Activated CD8-positive, alpha-beta memory T cell treated with anti-CD3 and anti-CD28 coated beads, Interleukin-2, amount 10 ng/mL, durations not matched to agents 7 days and 5 days (primary cell): ENCODE data around the gene SLC16A10. TPM values are rescaled to one million over a fixed set of nuclear protein-coding genes. Genes with fewer than 3 reads are reported as not detected.

Experiments
- ATAC-seq: fragments of 150-1000 bp; cut with Tn5 transposase; one replicate; pipeline ENCODE4 v1.10.0; 2021; ENCODE audit warnings: moderate library complexity
- CTCF ChIA-PET: fragments of 350-600 bp; sonication (Branson Sonifier 250); formaldehyde crosslinking; loops from one replicate; lab custom pipeline; 2021; ENCODE audit warnings: antibody characterized with exemption; lab: Charles Lee
- DNase-seq: peaks from one replicate; pipeline ENCODE4 v3.0.0-alpha.2; 2020
- H3K27ac Mint-ChIP-seq: one replicate; pipeline ENCODE4 v1.8.0; 2021; ENCODE audit warnings: mild to moderate bottlenecking, mixed read lengths
- H3K27me3 Mint-ChIP-seq: one replicate; pipeline ENCODE4 v1.8.0; 2021; ENCODE audit warnings: mixed read lengths
- H3K36me3 Mint-ChIP-seq: one replicate; pipeline ENCODE4 v1.8.0; 2021; ENCODE audit warnings: mild to moderate bottlenecking, mixed read lengths
- H3K4me1 Mint-ChIP-seq: one replicate; pipeline ENCODE4 v1.8.0; 2021; ENCODE audit warnings: mixed read lengths
- H3K4me3 Mint-ChIP-seq: one replicate; pipeline ENCODE4 v1.8.0; 2021; ENCODE audit warnings: mild to moderate bottlenecking, moderate library complexity, mixed read lengths
- H3K9me3 Mint-ChIP-seq: one replicate; pipeline ENCODE4 v1.8.0; 2022; ENCODE audit warnings: low read depth, mixed read lengths
- total RNA-seq, 2 experiments: library from RNA; stranded (reverse); gene quantifications; one replicate each; pipeline ENCODE4 v1.2.3, GENCODE V29; 2021

Gene SLC16A10
- total RNA-seq, 2 experiments from 2014 or later = 2.4 to 4.8 TPM

DNA sequence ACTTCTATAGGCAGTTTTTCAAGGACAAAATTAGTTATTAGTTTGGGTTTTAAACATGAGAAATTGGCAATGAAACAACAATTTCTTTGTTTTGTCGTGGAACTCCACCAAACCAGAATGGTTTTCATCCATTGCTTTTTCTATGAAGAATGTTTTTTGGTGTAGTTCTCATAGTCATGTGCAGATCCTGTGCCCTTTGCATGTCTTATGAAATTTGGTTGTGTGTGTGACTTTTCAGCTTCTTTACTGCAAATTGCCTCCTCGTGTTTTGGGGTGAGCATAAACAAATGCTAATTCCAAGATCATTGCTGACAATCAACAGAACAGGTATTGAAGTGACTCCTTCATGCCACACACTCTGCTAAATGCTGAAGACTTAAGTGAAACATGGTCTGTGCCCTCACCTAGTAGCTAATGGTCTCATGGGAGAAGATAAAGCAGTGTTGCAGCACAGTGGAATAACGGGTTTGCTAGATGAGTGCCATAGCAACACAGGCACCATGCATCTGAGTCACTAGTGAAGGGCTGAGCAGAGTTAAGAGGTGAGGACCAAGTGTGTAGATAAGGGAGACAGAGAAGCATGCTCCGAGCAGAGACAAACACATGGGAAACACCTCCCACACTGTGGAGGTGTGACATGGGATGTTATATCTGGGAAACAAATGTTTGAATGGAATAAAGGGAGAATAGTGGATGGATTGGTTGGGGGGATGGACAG, 120.0 kb downstream of the SLC16A10 start:
- DNase-seq (no peak), ATAC-seq (no peak)
- Mint-ChIP-seq H3K27ac (no peak overlapping the region), H3K9me3 (no peaks in the 10 kb centered on the region), H3K4me1 (peaks cover 1% of the 10 kb centered on the region), H3K27me3 (no peaks in the 10 kb centered on the region), H3K4me3 (no peak overlapping the region), H3K36me3 (no peaks in the 10 kb centered on the region)
- CTCF ChIA-PET = interaction anchor here (1.0 to 3.4 kb wide), 3 partner anchors 149 to 196 kb away, joined by 3 to 33 read pairs (median 5); no protein-coding TSS in a partner anchor

DNA sequence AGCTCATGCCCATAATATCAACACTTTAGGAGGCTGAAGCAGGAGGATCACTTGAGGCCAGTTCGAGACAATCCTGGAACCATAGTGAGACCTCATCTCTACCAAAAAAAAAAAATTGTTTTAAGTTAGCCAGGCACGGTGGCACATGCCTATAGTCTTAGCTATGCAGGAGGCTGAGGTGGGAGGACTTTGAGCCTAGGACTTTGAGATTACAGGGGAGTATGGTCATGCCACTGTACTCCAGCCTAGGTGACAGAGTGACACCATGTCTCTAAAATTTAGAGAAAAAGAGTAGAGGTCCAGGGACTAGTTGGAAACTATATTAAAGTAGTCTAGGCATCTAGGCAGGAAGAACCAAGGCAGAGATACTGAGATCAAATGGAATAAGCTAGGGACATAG, 121.6 kb downstream of the SLC16A10 start:
- CTCF ChIA-PET = interaction anchor here (0.8 to 3.4 kb wide), 8 partner anchors 9 to 681 kb away, joined by 3 to 52 read pairs (median 6); a partner anchor contains a TSS
- H3K27me3 Mint-ChIP-seq = no peaks in the 10 kb centered on the region
- no peaks in the 10 kb centered on the region for H3K36me3 Mint-ChIP-seq
- DNase-seq (no peak), ATAC-seq (no peak)
- H3K4me1 Mint-ChIP-seq = peaks cover 1% of the 10 kb centered on the region
- H3K27ac Mint-ChIP-seq = no peak overlapping the region
- H3K9me3 Mint-ChIP-seq = no peaks in the 10 kb centered on the region
- no peak overlapping the region for H3K4me3 Mint-ChIP-seq

DNA sequence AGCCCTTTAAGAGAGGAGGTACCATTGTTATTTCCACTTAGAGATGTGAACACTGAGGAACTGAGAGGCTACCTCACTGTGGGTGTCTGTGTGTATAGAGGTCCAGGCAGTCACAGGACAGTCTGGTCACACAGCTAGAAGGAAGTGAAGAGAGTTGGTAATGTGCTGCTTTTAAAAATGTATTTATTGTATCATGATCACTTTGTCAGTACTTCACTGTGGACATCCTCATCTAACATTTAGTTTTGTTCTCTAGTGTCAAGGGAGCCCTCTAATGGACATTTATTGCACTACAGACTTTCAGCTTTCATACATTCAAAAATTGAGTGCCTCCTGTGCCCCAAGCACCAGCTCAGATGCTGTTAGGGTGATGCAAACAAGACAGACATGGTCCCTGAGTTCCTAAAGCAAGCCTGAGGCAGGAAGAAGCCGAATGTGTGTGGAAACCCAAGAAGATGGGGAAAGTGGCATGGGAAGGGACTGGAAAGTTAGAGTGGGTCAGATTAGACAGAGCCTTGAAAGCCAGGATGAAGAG, 123.0 kb downstream of the SLC16A10 start:
- no peaks in the 10 kb centered on the region for H3K27me3 Mint-ChIP-seq
- ATAC-seq (peak; percentile 70), DNase-seq (peak; percentile 46)
- H3K4me3 Mint-ChIP-seq = no peak overlapping the region
- H3K27ac Mint-ChIP-seq = no peak overlapping the region
- no peaks in the 10 kb centered on the region for H3K9me3 Mint-ChIP-seq
- H3K36me3 Mint-ChIP-seq = no peaks in the 10 kb centered on the region
- H3K4me1 Mint-ChIP-seq = peaks cover 1% of the 10 kb centered on the region
- CTCF ChIA-PET = interaction anchor here (0.6 to 3.4 kb wide), 15 partner anchors 10 to 682 kb away, joined by 3 to 52 read pairs (median 4); a partner anchor contains a TSS

DNA sequence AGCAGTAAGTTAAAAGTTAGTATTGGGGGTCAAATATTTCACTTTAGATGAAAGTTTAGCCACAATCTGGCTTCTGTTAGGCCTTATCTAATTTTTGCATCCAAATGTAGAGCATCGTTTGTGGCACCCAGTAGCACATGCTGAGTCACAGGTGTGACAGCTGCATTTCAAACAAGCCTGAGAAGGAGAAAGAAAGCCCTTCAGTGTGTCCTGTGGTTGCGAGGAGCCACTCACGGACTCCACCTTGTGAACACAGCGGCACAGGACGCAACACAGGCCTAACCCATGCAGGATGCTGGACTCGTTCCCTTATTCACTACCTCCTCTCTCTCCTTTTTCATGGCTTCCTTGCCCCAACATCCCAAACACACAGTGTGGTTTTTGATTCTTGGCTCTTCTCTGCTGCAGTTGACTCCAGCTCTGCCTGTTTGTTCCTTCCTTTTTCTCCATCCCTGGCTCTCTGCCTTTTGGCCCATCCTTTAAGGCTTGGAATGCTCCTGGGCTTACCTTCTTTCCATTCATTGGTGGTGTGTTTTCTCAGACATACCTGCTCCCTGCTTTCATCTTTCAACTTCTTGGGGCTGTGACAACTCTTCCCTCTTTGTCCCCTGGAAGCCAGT, 124.2 kb downstream of the SLC16A10 start:
- H3K4me3 Mint-ChIP-seq = no peak overlapping the region
- no peak for ATAC-seq
- no peaks in the 10 kb centered on the region for H3K36me3 Mint-ChIP-seq
- no peak overlapping the region for H3K27ac Mint-ChIP-seq
- no peak for DNase-seq
- peaks cover 1% of the 10 kb centered on the region for H3K4me1 Mint-ChIP-seq
- H3K27me3 Mint-ChIP-seq = no peaks in the 10 kb centered on the region
- CTCF ChIA-PET = interaction anchor here (1.3 kb wide), 1 partner anchor 10 kb away, joined by 3 read pairs; no protein-coding TSS in a partner anchor
- H3K9me3 Mint-ChIP-seq = no peaks in the 10 kb centered on the region

DNA sequence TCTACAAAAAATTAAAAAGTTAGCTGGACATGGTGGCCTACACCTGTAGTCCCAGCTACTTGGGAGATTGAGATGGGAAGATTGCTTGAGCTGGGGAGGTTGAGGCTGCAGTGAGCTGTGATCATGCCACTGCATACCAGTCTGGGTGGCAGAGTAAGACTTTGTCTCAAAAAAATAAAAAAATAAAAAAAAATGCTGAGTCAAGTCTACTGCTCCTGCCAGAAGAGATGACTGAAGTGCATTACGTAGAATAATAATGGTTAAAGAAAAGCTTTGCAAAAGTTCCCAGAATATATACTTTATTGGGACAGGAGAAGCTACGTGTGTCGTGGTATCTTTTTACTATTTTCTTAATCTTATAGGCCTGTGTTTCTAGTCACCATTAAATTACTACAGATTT, 125.3 kb downstream of the SLC16A10 start:
- CTCF ChIA-PET = interaction anchor here (1.2 to 1.3 kb wide), 3 partner anchors 11 to 201 kb away, joined by 3 to 4 read pairs (median 4); no protein-coding TSS in a partner anchor
- no peak overlapping the region for H3K4me3 Mint-ChIP-seq
- no peak for ATAC-seq
- no peaks in the 10 kb centered on the region for H3K27me3 Mint-ChIP-seq
- DNase-seq = no peak
- no peaks in the 10 kb centered on the region for H3K36me3 Mint-ChIP-seq
- H3K4me1 Mint-ChIP-seq = peaks cover 1% of the 10 kb centered on the region
- H3K27ac Mint-ChIP-seq = no peak overlapping the region
- H3K9me3 Mint-ChIP-seq = no peaks in the 10 kb centered on the region

DNA sequence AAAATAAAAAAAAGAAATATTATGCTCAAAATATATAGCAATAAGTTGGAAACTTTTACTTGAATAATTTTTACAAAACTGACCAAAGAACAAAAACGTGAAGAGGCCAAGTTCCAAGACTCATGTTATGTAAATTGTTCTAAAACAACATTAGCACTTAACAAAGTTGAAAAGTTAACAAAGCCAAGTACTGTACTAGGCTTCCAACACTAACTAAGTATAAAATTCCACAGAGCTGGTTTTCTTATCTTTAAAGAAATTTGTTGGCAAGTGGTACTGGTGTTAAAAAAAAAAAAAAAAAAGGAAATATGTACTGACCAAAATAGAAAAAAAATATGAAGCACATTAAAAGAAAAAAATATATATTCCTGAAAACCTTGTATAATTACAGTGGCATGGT, 127.8 kb downstream of the SLC16A10 start:
- DNase-seq = no peak
- H3K9me3 Mint-ChIP-seq = no peaks in the 10 kb centered on the region
- CTCF ChIA-PET = no interaction called here
- no peak overlapping the region for H3K27ac Mint-ChIP-seq
- H3K36me3 Mint-ChIP-seq = no peaks in the 10 kb centered on the region
- H3K4me1 Mint-ChIP-seq = peaks cover 1% of the 10 kb centered on the region
- peaks cover 4% of the 10 kb centered on the region for H3K27me3 Mint-ChIP-seq
- no peak for ATAC-seq
- no peak overlapping the region for H3K4me3 Mint-ChIP-seq

DNA sequence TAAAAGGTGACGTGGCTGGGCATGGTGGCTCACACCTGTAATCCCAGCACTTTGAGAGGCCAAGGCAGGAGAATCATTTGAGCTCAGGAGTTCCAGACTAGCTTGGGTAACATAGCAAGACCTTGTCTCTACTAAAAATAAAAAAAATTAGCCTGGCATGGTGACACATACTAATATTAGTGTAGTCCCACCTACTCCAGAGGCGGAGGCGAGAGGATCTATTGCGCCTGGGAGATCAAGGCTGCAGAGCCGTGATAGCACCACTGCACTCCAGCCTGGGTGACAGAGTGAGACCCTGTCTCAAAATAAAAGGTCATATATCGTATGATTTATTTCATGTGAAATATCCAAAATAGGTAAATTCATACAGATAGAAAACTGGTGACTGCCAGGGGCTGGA, 132.5 kb downstream of the SLC16A10 start:
- H3K36me3 Mint-ChIP-seq = no peaks in the 10 kb centered on the region
- no peak overlapping the region for H3K4me3 Mint-ChIP-seq
- CTCF ChIA-PET = interaction anchor here (1.6 kb wide), 1 partner anchor 162 kb away, joined by 3 read pairs; no protein-coding TSS in a partner anchor
- H3K27ac Mint-ChIP-seq = no peak overlapping the region
- no peaks in the 10 kb centered on the region for H3K9me3 Mint-ChIP-seq
- ATAC-seq (no peak), DNase-seq (no peak)
- H3K4me1 Mint-ChIP-seq = no peaks in the 10 kb centered on the region
- peaks cover 9% of the 10 kb centered on the region for H3K27me3 Mint-ChIP-seq

DNA sequence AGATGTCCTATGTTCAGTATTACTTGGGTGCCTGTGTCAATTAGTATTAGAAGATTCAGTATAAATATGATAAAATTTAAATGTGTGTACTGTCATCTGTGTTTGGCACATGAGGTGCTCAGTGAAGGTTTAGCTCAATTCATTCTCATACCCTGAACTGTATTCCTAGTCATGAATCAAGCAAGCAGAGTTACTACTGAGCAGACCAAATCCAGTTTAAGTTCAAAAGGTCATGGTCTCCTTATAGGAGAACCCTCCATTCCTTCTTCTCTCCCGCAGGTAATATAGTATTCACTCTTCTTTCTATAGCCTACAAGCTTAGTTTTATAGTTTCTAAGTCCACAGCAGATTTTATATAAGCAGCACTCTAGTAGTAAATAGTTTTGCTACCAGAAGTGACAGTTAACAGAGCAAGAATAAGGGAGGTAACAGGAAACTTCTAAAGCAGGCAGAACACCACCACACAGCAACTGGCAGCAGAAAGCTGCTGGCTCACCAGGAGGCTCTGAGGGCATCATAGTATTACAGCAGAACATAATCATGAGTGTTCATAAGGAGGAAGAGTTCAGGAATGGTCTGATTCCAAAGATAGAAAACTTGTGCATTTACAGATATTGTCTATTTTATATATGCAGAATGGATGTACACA, 133.2 kb downstream of the SLC16A10 start:
- H3K27ac Mint-ChIP-seq = no peak overlapping the region
- no peaks in the 10 kb centered on the region for H3K4me1 Mint-ChIP-seq
- H3K27me3 Mint-ChIP-seq = peaks cover 10% of the 10 kb centered on the region
- DNase-seq (no peak), ATAC-seq (no peak)
- H3K9me3 Mint-ChIP-seq = no peaks in the 10 kb centered on the region
- CTCF ChIA-PET = interaction anchor here (1.6 kb wide), 1 partner anchor 10 kb away, joined by 4 read pairs; no protein-coding TSS in a partner anchor
- no peak overlapping the region for H3K4me3 Mint-ChIP-seq
- no peaks in the 10 kb centered on the region for H3K36me3 Mint-ChIP-seq

DNA sequence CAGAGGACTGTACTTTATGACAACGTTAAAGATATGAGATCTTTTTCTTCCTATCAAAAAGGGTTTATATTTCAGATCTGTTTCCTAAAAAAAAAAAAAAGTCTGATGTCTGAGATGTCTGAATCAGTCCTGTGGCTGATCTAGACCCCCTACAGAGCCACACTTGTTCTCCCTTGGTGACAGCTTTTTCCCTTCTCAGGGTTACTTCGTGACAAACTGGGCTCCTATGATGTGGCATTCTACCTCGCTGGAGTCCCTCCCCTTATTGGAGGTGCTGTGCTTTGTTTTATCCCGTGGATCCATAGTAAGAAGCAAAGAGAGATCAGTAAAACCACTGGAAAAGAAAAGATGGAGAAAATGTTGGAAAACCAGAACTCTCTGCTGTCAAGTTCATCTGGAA, 134.5 kb downstream of the SLC16A10 start:
- no peak overlapping the region for H3K4me3 Mint-ChIP-seq
- CTCF ChIA-PET = interaction anchor here (1.6 kb wide), 1 partner anchor 11 kb away, joined by 4 read pairs; no protein-coding TSS in a partner anchor
- H3K9me3 Mint-ChIP-seq = no peaks in the 10 kb centered on the region
- no peaks in the 10 kb centered on the region for H3K4me1 Mint-ChIP-seq
- DNase-seq (no peak), ATAC-seq (no peak)
- H3K27me3 Mint-ChIP-seq = peaks cover 14% of the 10 kb centered on the region
- H3K36me3 Mint-ChIP-seq = no peaks in the 10 kb centered on the region
- H3K27ac Mint-ChIP-seq = no peak overlapping the region

DNA sequence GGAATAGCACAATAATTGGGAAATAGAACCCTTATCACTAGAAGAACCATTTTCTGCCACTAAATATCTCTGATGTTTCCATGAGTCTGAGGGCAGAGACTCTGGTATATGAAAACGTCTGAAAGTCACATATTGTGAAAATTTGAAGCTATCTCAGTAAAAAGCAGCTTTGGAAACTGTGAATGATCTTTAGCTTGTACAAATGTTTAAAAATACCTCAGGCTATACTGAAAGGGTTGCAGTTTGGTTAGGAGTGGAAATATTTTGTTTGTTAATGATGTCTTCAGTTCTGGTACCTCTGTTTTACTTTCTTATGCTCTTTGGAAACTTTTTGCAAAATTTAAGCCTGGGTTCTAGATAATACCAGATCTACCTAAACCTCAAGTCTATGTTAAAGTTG, 135.0 kb downstream of the SLC16A10 start:
- H3K9me3 Mint-ChIP-seq = no peaks in the 10 kb centered on the region
- H3K4me1 Mint-ChIP-seq = no peaks in the 10 kb centered on the region
- ATAC-seq = no peak
- peaks cover 14% of the 10 kb centered on the region for H3K27me3 Mint-ChIP-seq
- H3K4me3 Mint-ChIP-seq = no peak overlapping the region
- no peak for DNase-seq
- CTCF ChIA-PET = no interaction called here
- H3K27ac Mint-ChIP-seq = no peak overlapping the region
- no peaks in the 10 kb centered on the region for H3K36me3 Mint-ChIP-seq

DNA sequence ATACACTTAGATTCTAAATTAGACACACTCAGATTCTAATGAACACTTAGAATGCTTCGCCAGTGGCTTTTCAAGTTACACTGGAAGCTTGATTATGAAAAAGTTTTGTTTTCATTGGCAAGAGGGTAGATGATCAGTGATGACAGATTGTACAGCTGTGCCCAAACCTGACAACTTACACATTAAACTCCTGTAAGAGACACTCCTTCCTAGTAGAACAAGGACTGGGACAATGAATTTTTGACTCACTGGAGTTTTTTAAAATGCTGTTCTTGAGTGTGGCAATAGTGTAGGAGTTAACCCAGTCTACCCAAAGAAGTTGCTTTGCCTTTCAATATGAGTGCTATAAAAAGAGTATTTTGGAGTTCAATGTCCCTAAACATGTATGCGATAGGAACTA, 140.8 kb downstream of the SLC16A10 start:
- Mint-ChIP-seq H3K4me1 (no peaks in the 10 kb centered on the region), H3K4me3 (no peak overlapping the region), H3K36me3 (no peaks in the 10 kb centered on the region), H3K27me3 (peaks cover 8% of the 10 kb centered on the region), H3K9me3 (no peaks in the 10 kb centered on the region), H3K27ac (no peak overlapping the region)
- ATAC-seq = no peak
- CTCF ChIA-PET = interaction anchor here (1.3 to 1.7 kb wide), 2 partner anchors 10 to 18 kb away, joined by 3 to 4 read pairs; no protein-coding TSS in a partner anchor
- no peak for DNase-seq

DNA sequence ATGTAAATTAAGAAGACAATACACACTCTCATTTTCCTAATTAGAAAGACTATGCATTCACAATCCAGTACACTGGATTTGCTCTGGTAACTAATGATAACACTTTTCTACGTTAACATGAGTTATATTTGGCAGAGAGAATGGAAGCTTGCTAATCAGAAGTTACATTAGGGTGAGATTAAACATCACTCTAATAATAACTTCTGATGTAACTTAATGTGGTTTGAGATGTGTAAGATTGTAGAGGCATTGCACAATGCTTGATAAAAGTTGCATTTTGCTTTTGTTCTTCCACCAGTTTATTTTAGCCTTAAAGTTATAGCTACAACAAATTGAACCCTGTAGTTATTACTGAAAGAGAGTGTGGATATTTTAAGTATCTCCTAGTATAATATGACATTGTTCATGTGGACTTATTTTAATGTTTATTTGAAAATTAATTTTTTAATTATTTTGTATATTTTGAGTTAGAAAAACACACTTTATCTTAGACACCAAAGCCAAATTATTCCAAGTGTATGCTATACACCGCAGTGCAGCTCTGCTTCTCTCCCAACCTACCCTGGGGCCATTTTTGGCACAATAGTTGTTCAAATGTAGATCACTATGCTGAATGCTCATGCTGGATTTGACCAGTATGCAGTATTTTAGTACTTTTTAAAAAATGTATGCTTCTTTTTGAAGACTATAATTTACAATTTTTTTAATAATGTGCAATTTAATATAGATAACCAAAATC, 143.2 kb downstream of the SLC16A10 start:
- H3K4me3 Mint-ChIP-seq = no peak overlapping the region
- ATAC-seq (no peak), DNase-seq (no peak)
- peaks cover 12% of the 10 kb centered on the region for H3K27me3 Mint-ChIP-seq
- no peak overlapping the region for H3K27ac Mint-ChIP-seq
- CTCF ChIA-PET = no interaction called here
- H3K9me3 Mint-ChIP-seq = no peaks in the 10 kb centered on the region
- no peaks in the 10 kb centered on the region for H3K36me3 Mint-ChIP-seq
- H3K4me1 Mint-ChIP-seq = no peaks in the 10 kb centered on the region

DNA sequence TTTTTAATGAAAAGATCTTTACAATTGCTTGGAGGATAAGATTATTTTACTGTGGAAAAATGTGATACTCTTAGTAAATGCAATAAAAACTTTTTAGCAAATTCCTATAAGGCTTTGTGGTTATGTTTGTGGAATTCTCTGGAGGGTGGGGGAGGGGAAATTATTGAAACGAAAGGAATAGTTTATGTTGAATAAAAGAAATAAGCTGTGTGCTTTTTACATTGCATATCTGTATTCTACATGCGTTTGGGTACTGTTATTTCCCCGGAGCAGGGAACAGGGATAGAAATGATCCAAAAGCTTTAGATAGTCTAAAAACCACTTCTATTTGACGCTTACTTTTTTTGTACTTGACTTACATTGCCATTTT, 143.8 kb downstream of the SLC16A10 start:
- CTCF ChIA-PET = no interaction called here
- Mint-ChIP-seq H3K36me3 (no peaks in the 10 kb centered on the region), H3K27ac (no peak overlapping the region), H3K4me1 (no peaks in the 10 kb centered on the region), H3K4me3 (no peak overlapping the region), H3K9me3 (no peaks in the 10 kb centered on the region), H3K27me3 (peaks cover 8% of the 10 kb centered on the region)
- ATAC-seq = no peak
- no peak for DNase-seq
